Progenitor cell of endocrine pancreas (in vitro differentiated cells): Measurements from ENCODE around the gene WNK2. TPM values are rescaled to one million over a fixed set of nuclear protein-coding genes. Genes with fewer than 3 reads are reported as not detected.
"Not testable (repeated sequence)": the region's sequence is repeated elsewhere in the genome, so short reads cannot be mapped to it uniquely, and the experiment has no call there.

Experiments
- DNase-seq: peaks from one replicate; pipeline ENCODE4 v3.0.0; 2021; ENCODE audit warnings: low spot score; ENCODE audit not compliant: unreplicated experiment
- H3K27ac Mint-ChIP-seq: 2 replicates; pipeline ENCODE4 v1.8.0; 2021; ENCODE audit warnings: mild to moderate bottlenecking, moderate library complexity, mixed read lengths
- H3K27me3 Mint-ChIP-seq: 2 replicates; pipeline ENCODE4 v1.8.0; 2021; ENCODE audit warnings: mixed read lengths
- H3K36me3 Mint-ChIP-seq: 2 replicates; pipeline ENCODE4 v1.8.0; 2022; ENCODE audit warnings: mixed read lengths; ENCODE audit not compliant: insufficient read depth
- H3K4me1 Mint-ChIP-seq: 2 replicates; pipeline ENCODE4 v1.8.0; 2021; ENCODE audit warnings: low read depth, mixed read lengths
- H3K4me3 Mint-ChIP-seq: 2 replicates; pipeline ENCODE4 v1.8.0; 2021; ENCODE audit warnings: low read depth, mild to moderate bottlenecking, moderate library complexity, mixed read lengths
- H3K9me3 Mint-ChIP-seq: 2 replicates; pipeline ENCODE4 v1.8.0; 2021; ENCODE audit warnings: low read depth, mixed read lengths
- CTCF ChIP-seq: fragments of 200-600 bp; sonication (generic); IDR thresholded peaks from one replicate; pipeline ENCODE4 v1.5.0; 2021; ENCODE audit warnings: antibody characterized with exemption, mild to moderate bottlenecking; ENCODE audit not compliant: unreplicated experiment
- total RNA-seq: library from RNA; stranded (reverse); gene quantifications from 2 replicates; pipeline ENCODE4 v1.2.1, GENCODE V29; 2021

WNK2 gene
- total RNA-seq, 1 donor from 2014 or later = 345 TPM

GRCh38 chr9:93354451-93354850, 170.5 kb downstream of the WNK2 start:
- Mint-ChIP-seq H3K4me1 (no peaks in the 10 kb centered on the region), H3K36me3 (no peaks in the 10 kb centered on the region), H3K4me3 (no peak overlapping the region), H3K27me3 (peaks cover 35% of the 10 kb centered on the region), H3K27ac (no peak overlapping the region), H3K9me3 (no peaks in the 10 kb centered on the region)
- TF ChIP-seq CTCF = no peak
- DNase-seq = no peak

- no peak for DNase-seq
- H3K27me3 Mint-ChIP-seq = peaks cover 22% of the 10 kb centered on the region
- H3K9me3 Mint-ChIP-seq = no peaks in the 10 kb centered on the region
- no peaks in the 10 kb centered on the region for H3K36me3 Mint-ChIP-seq
- H3K4me3 Mint-ChIP-seq = no peak overlapping the region
- no peak for TF ChIP-seq CTCF
- no peaks in the 10 kb centered on the region for H3K4me1 Mint-ChIP-seq
- H3K27ac Mint-ChIP-seq = no peak overlapping the region
Measured at GRCh38 chr9:93355827-93356226, 171.9 kb downstream of the WNK2 start.

GRCh38 chr9:93357649-93358048, 173.7 kb downstream of the WNK2 start:
- TF ChIP-seq CTCF = no peak
- DNase-seq = no peak
- Mint-ChIP-seq H3K4me3 (no peak overlapping the region), H3K4me1 (no peaks in the 10 kb centered on the region), H3K36me3 (no peaks in the 10 kb centered on the region), H3K9me3 (no peaks in the 10 kb centered on the region), H3K27me3 (peaks cover 10% of the 10 kb centered on the region), H3K27ac (no peak overlapping the region)

- not testable (repeated sequence) for H3K9me3 Mint-ChIP-seq, DNase-seq, H3K27me3 Mint-ChIP-seq, H3K4me1 Mint-ChIP-seq, H3K36me3 Mint-ChIP-seq, H3K4me3 Mint-ChIP-seq, H3K27ac Mint-ChIP-seq
Measured at GRCh38 chr9:93359907-93360306, 176.0 kb downstream of the WNK2 start.

GRCh38 chr9:93361995-93362394, 178.1 kb downstream of the WNK2 start:
- TF ChIP-seq CTCF = no peak
- Mint-ChIP-seq H3K4me3 (no peak overlapping the region), H3K4me1 (no peaks in the 10 kb centered on the region), H3K9me3 (peaks cover 5% of the 10 kb centered on the region), H3K27ac (no peak overlapping the region), H3K36me3 (no peaks in the 10 kb centered on the region), H3K27me3 (peaks cover 4% of the 10 kb centered on the region)
- DNase-seq = no peak

- H3K9me3 Mint-ChIP-seq = peaks cover 5% of the 10 kb centered on the region
Measured at GRCh38 chr9:93364734-93365426, 180.9 kb downstream of the WNK2 start.

More at GRCh38 chr9:93364734-93365426, 180.9 kb downstream of the WNK2 start:
- Mint-ChIP-seq H3K4me3 (no peak overlapping the region), H3K27me3 (peaks cover 4% of the 10 kb centered on the region), H3K4me1 (no peaks in the 10 kb centered on the region), H3K27ac (no peak overlapping the region), H3K36me3 (no peaks in the 10 kb centered on the region)
- TF ChIP-seq CTCF = no peak
- DNase-seq = no peak
